A549 (cell line): ENCODE data around the gene KNOP1. TPM values are rescaled to one million over a fixed set of nuclear protein-coding genes. Genes with fewer than 3 reads are reported as not detected.

Source experiments
- polyA plus RNA-seq, 4 experiments: library from polyadenylated mRNA; depleted of rRNA in 3 of 4; stranded (reverse); fragments of >200 nt; fragmentation: RNase III in 1 of 4; extraction: RNeasy Plus Mini Kit Qiagen cat#74134 plus additional on column Dnase treatment in 1 of 4; gene quantifications; 2 replicates in 3 of 4; 3 replicates in 1 of 4; pipeline ENCODE4 v1.2.3, GENCODE V29; 2011 to 2017

The KNOP1 gene
- polyA plus RNA-seq, 2 of the 4 experiments (the other 2 are of a cell fraction) = 38.2 to 44.8 TPM

Other genes with a start within 250 kb of the KNOP1 start
- 81.6 and 85.2 TPM in 2 replicates for gene GDE1, start 196.1 kb downstream of the KNOP1 start, polyA plus RNA-seq (2011; rRNA removed)
- gene GDE1, start 196.1 kb downstream of the KNOP1 start, polyA plus RNA-seq (2017; fragmentation: RNase III; extraction: RNeasy Plus Mini Kit Qiagen cat#74134 plus additional on column Dnase treatment) = 54.9 to 59.7 TPM (median 55.6 TPM) in 3 replicates
- gene CCP110, start 194.3 kb downstream of the KNOP1 start, polyA plus RNA-seq (2011; rRNA removed) = 14.0 and 15.3 TPM in 2 replicates
- gene CCP110, start 194.3 kb downstream of the KNOP1 start, polyA plus RNA-seq (2017; fragmentation: RNase III; extraction: RNeasy Plus Mini Kit Qiagen cat#74134 plus additional on column Dnase treatment) = 11.3 to 12.1 TPM (median 11.6 TPM) in 3 replicates
- gene VPS35L, start 162.5 kb downstream of the KNOP1 start, polyA plus RNA-seq (2011; rRNA removed) = 47.7 and 59.0 TPM in 2 replicates
- 35.0 to 38.4 TPM (median 37.6 TPM) in 3 replicates for gene VPS35L, start 162.5 kb downstream of the KNOP1 start, polyA plus RNA-seq (2017; fragmentation: RNase III; extraction: RNeasy Plus Mini Kit Qiagen cat#74134 plus additional on column Dnase treatment)
- 13.0 and 15.6 TPM in 2 replicates for gene IQCK, start within 50 bp of the KNOP1 start, polyA plus RNA-seq (2011; rRNA removed)
- gene IQCK, start within 50 bp of the KNOP1 start, polyA plus RNA-seq (2017; fragmentation: RNase III; extraction: RNeasy Plus Mini Kit Qiagen cat#74134 plus additional on column Dnase treatment) = 10.3 to 12.5 TPM (median 12.1 TPM) in 3 replicates
- 12.1 and 12.8 TPM in 2 replicates for gene GPRC5B, start 166.6 kb upstream of the KNOP1 start, polyA plus RNA-seq (2011; rRNA removed)
- gene GPRC5B, start 166.6 kb upstream of the KNOP1 start, polyA plus RNA-seq (2017; fragmentation: RNase III; extraction: RNeasy Plus Mini Kit Qiagen cat#74134 plus additional on column Dnase treatment) = 19.1 to 26.6 TPM (median 23.6 TPM) in 3 replicates